ENCODE results near the gene UBXN7. TPM values are rescaled to one million over a fixed set of nuclear protein-coding genes. Genes with fewer than 3 reads are reported as not detected.
"Not testable (repeated sequence)": the region's sequence is repeated elsewhere in the genome, so short reads cannot be mapped to it uniquely, and the experiment has no call there.

The UBXN7 gene
- total and polyA plus RNA-seq, 7 donors = 1.3 to 23.7 (median 12.2) TPM

DNA sequence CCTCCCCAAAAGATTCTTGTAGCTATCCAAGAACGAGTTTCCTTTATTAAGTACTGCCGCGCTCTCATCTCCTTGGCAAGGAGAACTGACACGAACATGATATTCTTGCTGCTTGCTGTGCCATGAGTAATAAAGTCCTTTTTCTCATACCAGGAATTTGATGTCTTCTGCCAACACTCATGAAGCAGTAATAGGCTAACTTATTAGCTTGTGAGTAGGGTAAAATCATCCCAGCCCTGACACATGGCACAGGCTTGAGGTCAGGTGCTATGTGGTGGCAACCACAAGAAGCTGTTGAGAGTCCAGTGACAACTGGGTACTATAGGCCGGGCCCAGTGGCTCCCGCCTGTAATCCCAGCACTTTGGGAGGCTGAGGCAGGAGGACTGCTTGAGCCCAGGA lies 22.7 kb upstream of the UBXN7 start:
- peak overlapping the region; percentile 18 for H3K27ac ChIP-seq

DNA sequence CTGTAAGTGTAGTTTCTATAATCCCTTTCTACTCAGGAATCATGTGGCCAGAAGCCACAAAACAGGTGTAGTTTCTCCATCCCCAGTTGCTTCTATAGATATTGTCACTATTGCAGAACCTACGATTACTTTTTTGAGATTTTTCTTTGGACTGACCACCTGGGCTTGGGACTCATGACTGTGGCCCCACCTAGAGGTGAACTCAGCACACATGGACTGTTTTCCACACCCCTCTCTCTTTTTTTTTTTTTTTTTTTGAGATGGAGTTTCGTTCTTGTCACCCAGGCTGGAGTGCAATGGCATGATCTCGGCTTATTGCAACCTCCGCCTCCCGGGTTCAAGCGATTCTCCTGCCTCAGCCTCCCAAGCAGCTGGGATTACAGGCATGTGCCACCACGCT lies 13.2 kb upstream of the UBXN7 start:
- H3K9me3 ChIP-seq; H3K36me3 ChIP-seq (ENCODE audit: insufficient read depth in 1 of 2, low read depth in 1 of 2); H3K4me3 ChIP-seq; H3K27me3 ChIP-seq (ENCODE audit: insufficient read depth in 3 of 3, low read length in 2 of 3); H3K27ac ChIP-seq; H3K4me1 ChIP-seq; DNase-seq; intact Hi-C loops (cut with DNase I): not testable (repeated sequence)
- ATAC-seq = peak in 1 of 4 donors; percentile 35
- WGBS, 3 donors = 85 to 94% (median 87%) methylated on average over 7 of the region's 7 CpGs

More for the DNA sequence above, 22.7 kb upstream of the UBXN7 start:
- Histone ChIP-seq H3K4me3 (no peak overlapping the region), H3K36me3 (ENCODE audit: insufficient read depth in 1 of 2, low read depth in 1 of 2) (no peaks in the 10 kb centered on the region), H3K9me3 (no peaks in the 10 kb centered on the region), H3K4me1 (no peaks in the 10 kb centered on the region), H3K27me3 (ENCODE audit: insufficient read depth in 3 of 3, low read length in 2 of 3) (no peaks in the 10 kb centered on the region)
- DNase-seq (peak; percentile 37 to 73), ATAC-seq (peak; percentile 98 to 100 (median 99))
- TF ChIP-seq, protein P1, sequence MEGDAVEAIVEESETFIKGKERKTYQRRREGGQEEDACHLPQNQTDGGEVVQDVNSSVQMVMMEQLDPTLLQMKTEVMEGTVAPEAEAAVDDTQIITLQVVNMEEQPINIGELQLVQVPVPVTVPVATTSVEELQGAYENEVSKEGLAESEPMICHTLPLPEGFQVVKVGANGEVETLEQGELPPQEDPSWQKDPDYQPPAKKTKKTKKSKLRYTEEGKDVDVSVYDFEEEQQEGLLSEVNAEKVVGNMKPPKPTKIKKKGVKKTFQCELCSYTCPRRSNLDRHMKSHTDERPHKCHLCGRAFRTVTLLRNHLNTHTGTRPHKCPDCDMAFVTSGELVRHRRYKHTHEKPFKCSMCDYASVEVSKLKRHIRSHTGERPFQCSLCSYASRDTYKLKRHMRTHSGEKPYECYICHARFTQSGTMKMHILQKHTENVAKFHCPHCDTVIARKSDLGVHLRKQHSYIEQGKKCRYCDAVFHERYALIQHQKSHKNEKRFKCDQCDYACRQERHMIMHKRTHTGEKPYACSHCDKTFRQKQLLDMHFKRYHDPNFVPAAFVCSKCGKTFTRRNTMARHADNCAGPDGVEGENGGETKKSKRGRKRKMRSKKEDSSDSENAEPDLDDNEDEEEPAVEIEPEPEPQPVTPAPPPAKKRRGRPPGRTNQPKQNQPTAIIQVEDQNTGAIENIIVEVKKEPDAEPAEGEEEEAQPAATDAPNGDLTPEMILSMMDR (IDR thresholded peaks at IDR 0.05) = no peak
- intact Hi-C loops (cut with DNase I) = loop anchor here in 1 of 2 donors (5.0 kb wide), 1 partner anchor 47 kb away; the partner anchor contains the start of gene RNF168
- WGBS, 3 donors = 25 to 38% (median 36%) methylated on average over 6 of the region's 6 CpGs

- WGBS, 3 donors = 37 to 69% (median 55%) methylated on average over 2 of the region's 2 CpGs
- intact Hi-C loops (cut with DNase I) = no loop called here
Measured at GRCh38 chr3:196444500-196444894, 12.3 kb upstream of the UBXN7 start.

GRCh38 chr3:196440696-196441095 lies 8.5 kb upstream of the UBXN7 start:
- Histone ChIP-seq H3K9me3 (no peaks in the 10 kb centered on the region), H3K27ac (no peak overlapping the region), H3K4me3 (no peak overlapping the region), H3K4me1 (no peaks in the 10 kb centered on the region), H3K36me3 (ENCODE audit: insufficient read depth in 1 of 2, low read depth in 1 of 2) (no peaks in the 10 kb centered on the region), H3K27me3 (ENCODE audit: insufficient read depth in 3 of 3, low read length in 2 of 3) (no peaks in the 10 kb centered on the region)
- intact Hi-C loops (cut with DNase I) = no loop called here
- TF ChIP-seq, protein P1 (IDR thresholded peaks at IDR 0.05) = no peak
- ATAC-seq = no peak
- 60 to 63% (median 62%) methylated on average over 3 of the region's 3 CpGs for WGBS, 3 donors
- DNase-seq = no peak

More at GRCh38 chr3:196444500-196444894, 12.3 kb upstream of the UBXN7 start:
- no peak for ATAC-seq
- Histone ChIP-seq H3K4me1 (no peaks in the 10 kb centered on the region), H3K4me3 (no peak overlapping the region), H3K27me3 (ENCODE audit: insufficient read depth in 3 of 3, low read length in 2 of 3) (no peaks in the 10 kb centered on the region), H3K36me3 (ENCODE audit: insufficient read depth in 1 of 2, low read depth in 1 of 2) (no peaks in the 10 kb centered on the region), H3K9me3 (no peaks in the 10 kb centered on the region), H3K27ac (no peak overlapping the region)
- TF ChIP-seq, protein P1 (IDR thresholded peaks at IDR 0.05) = no peak
- DNase-seq = no peak

DNA sequence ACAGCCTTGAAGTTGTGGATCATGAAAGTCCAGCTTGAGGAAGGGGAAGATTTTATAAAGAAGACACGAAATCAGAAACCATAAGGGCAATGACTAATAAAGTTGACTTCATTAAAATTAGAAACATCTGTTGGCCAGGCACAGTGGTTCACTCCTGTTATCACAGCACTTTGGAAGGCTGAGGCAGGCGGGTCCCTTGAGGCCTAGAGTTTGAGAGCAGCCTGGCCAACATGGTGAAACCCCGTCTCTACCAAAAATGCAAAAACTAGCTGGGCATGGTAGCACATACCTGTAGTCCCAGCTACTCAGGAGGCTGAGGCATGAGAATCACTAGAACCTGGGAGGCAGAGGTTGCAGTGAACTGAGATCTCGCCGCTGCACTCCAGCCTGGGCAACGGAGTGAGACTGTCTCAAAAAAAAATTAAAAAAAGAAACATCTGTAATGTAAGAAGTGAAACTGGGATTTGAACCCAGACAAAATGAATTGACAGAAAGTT lies 7.9 kb upstream of the UBXN7 start:
- H3K27ac ChIP-seq = no peak overlapping the region
- intact Hi-C loops (cut with DNase I) = no loop called here
- no peaks in the 10 kb centered on the region for H3K4me1 ChIP-seq
- DNase-seq (peak; percentile 40 to 58), ATAC-seq (no peak)
- H3K27me3 ChIP-seq (ENCODE audit: insufficient read depth in 3 of 3, low read length in 2 of 3) = no peaks in the 10 kb centered on the region
- H3K9me3 ChIP-seq = no peaks in the 10 kb centered on the region
- TF ChIP-seq, protein P1 (IDR thresholded peaks at IDR 0.05) = no peak
- no peak overlapping the region for H3K4me3 ChIP-seq
- no peaks in the 10 kb centered on the region for H3K36me3 ChIP-seq (ENCODE audit: insufficient read depth in 1 of 2, low read depth in 1 of 2)
- 78 to 82% (median 80%) methylated on average over 6 of the region's 6 CpGs for WGBS, 3 donors
